GM19463 (cell line): ENCODE results near the gene GIMAP6.
"Not testable (repeated sequence)": the region's sequence is repeated elsewhere in the genome, so short reads cannot be mapped to it uniquely, and the experiment has no call there.

Experiments
- ATAC-seq: cut with Tn5 transposase; IDR thresholded peaks from one replicate; pipeline ENCODE4 v1.9.1; 2021; ENCODE audit warnings: mild to moderate bottlenecking, moderate library complexity; ENCODE audit not compliant: unreplicated experiment

GIMAP6 gene

DNA sequence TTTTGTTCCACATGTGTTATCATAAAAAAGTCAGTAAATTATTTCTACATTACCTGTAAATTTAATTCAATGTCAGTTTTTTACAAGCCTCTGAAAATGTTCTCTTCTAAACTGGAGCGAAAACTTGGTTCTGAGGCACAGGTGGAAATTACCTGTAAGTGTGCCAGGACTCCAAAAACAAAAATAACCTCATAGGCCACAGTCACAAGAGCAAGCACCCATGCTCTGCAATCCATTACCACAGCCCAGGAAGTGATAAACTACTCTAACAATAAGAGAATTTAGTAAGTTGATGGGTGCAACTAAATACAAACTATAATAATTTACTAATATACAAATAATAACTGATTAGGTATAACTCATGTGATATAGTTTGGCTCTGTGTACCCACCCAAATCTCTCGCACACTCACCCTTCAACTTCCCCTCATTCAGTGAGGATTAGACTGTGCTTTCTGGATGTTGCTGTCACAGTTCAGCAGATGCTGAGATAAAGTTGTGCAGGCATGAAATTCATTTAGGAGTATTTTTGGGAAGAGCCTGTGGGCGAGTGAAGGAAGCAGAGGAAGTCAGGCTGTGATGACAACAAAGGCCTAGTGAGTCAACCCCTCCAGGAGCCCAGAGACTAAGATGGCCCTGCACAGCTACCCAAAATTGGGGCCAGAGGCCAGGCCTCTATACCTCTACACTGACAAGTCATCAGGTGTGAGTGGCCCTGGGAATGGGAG, 16.3 kb upstream of the GIMAP6 start:
- ATAC-seq = no peak

DNA sequence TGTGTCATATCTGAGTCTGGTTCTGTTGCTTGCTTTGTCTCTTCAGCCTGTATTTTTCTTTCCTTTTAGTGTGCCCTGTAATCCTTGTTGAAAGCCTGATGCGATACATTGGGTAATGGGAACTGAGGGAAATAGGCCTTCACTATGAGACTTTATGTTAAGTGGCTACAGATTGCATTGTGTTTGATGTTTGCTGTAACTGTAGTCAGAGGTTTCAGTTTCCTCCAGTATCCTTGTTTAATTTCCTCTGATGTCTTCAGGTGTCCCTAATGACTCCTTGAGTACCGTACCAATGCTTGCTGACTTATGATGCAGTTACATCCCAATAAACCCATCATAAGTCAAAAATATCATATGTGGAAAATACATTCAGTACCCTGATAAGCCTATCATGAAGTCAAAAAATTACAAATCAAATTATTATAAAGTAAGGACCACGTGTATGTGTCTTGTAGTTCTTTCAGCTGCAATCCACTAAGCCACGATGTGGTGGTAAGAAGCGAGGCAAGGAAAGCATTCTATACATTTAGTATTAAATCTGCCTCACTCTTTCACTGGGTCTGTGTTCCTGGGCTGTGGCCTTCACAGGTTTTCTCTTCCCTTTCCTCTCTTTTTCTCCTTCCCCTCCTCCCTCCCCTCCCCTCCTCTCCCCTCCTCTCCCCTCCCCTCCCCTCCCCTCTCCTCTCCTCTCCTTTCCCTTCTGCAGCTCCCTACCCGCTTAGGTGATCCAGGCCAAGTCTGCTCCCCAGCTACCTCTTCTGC, 13.3 kb upstream of the GIMAP6 start:
- ATAC-seq = no peak

DNA sequence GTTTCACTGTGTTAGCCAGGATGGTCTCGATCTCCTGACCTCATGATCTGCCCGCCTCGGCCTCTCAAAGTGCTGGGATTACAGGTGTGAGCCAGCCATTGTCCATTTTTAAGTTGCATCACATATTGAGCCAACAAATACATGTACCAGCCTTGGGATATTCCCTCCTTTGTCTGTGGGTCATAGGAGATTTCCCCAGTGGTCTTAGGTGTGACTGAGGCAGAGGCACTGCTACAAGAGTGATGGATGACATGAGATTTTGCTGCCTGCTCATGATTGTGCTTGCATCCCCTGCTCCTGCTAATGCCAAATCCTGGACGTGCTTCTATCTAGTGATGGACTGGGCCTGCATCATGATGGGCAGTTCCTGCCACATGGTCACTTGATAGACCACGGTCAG, 10.7 kb upstream of the GIMAP6 start:
- ATAC-seq = no peak

DNA sequence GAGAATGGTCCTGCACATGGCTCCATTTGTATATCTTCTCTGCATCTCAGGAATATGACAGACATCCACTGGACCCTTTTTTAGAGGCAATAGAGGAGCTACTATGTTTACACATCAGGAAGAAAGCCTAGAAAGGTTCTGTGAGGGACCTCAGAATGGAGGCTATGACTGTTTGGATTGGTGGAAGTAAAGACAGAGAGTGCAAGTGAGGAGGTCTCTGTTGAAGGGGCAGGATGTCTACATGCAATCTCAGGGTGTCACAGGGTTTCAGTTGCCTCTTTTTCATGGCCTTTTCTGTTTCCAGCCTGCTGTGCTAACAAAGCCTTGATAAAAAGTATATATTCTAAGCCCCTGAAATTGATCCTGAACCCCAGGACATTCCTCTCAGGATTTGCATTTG, 9.7 kb upstream of the GIMAP6 start:
- no peak for ATAC-seq

DNA sequence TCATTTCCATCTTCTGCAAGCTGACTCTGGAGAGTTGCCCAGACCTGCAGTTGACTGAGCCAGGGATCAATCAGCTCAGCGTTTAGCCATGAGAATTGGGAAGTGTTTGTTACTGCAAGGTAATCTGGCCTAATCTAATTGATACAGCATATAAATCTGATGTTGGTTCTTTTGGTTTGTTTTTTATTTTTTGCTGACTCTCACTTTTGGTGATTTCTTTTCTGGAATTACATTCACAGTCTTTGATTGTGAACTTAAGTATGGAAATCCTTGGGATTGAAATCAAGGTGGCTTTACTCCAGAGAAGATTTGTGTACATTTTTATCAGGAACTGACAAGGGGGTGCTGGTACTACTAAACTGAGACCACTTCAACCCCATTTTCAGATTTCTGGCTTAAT, 1.7 kb upstream of the GIMAP6 start:
- no peak for ATAC-seq

DNA sequence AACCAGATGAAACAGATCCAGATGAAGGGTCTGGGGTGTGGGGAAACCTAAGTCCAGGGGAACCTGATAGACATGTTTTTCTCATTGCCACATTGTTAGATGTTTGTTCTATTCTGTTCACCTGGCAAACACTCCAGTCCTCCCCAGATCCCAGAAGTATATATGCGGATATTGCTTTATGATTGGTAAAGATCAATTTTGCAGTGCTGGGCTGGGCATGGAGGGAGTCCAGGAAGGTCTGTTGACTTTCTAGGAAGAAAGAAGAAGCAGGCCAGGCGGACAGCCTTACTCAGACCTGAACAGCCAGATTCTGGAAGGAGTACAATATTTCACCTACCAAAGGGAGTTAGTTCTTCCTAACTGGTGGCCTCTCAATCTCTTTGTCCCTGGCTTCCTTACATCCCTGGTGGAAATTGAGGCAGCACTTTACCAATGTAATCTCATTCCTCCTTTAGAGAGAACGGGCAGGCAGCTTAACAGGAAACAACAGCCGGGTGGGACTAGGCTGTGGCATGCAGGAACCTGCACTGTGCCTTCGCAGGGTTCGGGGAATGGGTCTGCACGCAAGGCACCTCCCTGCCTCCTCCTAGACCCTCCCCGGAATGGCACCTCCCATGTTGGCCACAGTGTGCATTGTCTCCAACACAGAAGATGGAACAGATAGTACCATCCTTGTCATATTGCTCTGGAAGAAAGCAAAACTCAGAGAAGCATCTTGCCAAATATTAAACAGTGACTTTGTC, 930 bp downstream of the GIMAP6 start:
- no peak for ATAC-seq

DNA sequence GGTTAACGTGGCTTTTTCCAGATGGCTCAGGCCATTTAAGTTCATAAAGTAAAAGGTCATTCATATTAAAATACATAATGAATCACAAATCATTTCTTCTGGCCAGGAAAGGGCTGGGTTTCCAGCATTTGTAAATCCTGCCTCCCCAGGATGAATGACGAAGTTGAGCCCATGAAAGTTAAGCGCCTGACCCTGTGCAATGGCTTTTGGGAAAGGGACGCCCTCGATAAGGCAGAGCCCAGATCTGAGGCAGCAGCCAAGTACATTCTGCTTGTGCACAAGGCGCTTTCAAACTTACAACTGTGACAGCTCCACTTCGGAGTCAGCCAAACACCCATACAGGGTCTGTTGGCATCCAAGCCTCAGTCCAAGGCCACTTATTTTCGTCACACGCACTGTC, 2.8 kb downstream of the GIMAP6 start:
- no peak for ATAC-seq

DNA sequence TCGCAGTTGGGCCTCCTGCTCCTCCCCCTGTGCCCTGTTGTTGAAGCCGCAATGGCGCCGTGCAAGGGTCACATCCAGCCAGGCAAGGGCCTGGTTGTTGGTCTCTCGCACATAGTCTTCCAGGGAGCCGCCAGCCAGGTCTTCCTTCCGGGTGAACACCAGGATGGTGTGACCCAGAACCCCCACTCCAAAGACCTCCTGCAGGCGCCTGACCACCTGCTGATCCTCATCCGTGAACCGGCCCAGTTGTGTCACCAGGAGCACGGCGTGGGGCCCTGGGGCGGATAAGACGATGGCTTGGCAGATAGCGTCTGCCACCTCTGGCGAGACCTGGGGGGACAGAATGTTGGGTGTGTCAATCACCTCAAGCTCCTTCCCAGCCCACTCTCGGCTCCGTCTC, 4.2 kb downstream of the GIMAP6 start:
- ATAC-seq = no peak

DNA sequence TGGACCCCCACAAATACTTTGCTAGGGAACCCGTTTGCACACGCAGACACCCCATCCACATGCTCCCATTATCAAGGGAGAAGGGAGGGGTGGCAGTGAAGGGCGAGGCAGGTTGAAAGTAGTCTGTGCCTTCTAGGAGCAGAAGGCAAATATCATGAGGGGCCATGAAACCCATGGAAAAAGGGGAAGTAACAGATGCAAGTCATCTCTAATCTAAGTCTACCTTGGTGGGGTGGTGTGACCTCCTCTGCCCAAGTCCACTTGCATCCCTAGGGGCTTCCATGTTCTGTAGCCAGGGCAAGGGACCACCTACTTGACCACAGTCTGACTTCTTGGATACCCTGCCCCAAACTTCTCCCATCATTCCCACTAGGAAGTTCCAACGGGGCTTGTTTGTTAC, 5.5 kb downstream of the GIMAP6 start:
- ATAC-seq = no peak

DNA sequence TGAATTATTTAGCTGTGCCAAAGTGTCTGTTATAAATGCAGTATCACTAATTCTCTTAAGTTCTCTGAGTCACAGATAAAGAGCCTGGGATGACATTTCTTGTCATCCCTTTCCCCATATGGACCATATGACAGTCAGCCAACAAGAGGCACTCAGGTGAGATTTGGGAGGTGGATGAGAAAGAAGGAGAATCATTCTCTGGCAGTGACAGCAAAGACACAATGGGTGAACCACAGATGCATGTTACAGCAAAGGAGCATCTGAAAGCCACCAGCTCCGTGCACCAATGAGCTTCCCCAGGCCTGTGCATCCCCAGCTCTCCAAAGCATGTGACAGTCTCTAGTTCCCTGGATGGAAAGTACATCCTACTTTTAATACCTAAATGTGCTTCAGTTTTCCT, 10.8 kb downstream of the GIMAP6 start:
- no peak for ATAC-seq

DNA sequence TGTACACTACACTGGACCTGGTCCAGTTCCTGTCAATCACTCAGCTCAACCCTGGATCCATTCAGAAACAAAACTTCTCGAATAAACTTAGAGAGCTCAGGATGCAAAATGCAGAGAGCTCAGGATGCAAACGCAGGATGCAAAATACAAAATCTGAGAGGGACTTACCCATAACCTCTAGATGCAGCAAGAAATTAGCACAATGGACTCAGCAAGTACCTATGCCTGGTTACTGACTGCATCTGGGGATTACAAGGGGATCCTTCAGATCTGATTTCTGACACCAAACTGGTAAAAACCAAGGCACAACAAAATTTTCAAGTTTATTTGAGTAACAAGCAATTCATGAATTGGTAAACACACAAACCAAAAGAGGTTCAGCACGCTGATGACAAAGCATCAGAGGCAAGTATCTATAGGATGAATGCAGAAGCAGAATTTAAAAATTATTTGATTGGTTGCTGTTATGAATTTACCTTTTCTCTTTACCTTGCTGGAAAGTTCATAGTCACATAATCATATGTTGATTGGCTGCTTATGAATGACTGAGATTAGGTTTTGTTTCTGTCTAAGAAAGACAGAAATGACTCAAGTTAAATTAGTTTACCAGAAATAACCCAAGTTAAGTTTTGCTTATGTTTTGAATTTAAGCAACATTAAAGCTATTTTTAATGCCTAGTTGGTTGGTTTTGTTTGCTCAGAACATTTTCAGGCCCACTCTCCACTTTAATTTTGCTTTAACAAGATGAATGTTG, 11.4 kb downstream of the GIMAP6 start:
- ATAC-seq = no peak

DNA sequence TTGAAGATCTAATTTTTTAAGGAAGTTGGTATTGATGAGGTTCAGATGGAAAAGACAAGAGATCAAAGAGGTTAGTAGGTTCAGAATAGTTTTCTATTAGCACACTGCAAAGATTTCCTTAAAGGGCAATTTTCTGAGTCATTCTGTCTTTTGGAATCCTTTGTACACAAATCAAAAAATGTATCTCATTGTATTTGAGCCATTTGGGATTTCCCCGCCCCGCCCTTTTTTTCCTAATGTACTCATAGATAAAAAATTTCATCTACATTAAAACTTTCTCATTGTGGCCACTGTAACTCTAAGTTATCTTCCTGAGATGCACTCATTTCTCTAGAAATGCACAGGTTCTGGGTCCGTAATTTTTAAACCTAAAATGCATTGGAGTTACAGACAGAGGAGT, 12.1 kb downstream of the GIMAP6 start:
- no peak for ATAC-seq

DNA sequence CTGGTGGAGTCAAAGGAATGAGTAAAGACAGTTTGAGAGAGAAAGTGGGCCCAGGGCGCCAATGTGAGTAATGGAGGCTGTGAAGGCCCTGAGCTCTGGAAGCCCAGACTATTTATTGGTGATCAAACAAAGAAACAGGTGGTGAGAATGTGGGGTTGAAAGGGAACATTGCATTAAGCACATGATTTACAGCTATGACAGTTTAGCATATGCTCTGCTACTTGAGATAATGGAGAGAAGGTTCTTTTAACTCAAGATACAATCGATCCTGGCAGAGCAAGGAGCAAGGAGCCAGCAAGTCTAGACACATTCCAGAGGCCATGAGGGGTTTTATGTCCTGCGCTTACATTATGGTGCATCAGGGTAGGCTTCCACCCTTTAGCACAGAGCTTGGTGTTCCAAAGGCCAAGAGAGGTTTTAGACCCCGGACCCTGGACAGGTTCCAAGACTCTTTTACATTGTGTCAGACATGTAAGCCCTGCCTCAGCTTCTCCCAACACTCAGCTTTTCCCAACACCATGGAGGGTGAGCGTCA, 16.9 kb downstream of the GIMAP6 start:
- ATAC-seq = not testable (repeated sequence)

DNA sequence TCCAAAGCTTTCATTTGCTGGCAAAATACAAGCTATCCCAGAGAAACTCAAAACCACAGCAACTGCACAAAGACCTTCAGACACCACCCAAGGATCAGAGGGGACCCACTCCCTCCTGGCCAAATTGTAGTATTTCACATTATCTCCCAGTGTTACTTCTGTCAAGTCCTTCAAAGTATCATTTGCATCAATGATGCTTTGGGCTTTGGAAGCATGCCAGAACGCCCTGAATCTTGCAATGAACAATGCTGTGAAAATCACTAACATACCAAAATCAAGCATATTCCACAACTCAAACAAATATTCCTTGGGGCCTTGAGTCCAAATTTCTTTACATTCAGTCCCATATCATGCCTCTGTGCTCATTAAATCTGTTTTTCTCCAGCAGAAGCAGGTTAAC, 17.8 kb downstream of the GIMAP6 start:
- ATAC-seq = not testable (repeated sequence)

DNA sequence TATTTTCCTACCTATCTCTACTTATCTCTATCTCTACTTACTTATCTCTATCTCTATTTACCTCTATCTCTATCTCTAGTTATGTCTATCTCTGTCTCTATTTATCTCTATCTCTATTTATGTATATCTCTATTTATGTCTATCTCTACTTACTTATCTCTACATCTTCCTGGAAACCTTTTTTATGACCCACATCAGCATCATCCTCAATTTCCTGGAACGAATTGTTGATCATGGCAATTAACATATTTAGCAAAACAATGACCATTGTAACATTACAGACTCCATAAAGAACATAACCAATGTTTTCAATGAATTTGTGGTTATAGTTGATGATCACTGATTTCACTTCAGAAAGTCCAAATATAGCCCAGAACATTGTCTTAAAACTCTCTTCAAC, 18.3 kb downstream of the GIMAP6 start:
- ATAC-seq = no peak

DNA sequence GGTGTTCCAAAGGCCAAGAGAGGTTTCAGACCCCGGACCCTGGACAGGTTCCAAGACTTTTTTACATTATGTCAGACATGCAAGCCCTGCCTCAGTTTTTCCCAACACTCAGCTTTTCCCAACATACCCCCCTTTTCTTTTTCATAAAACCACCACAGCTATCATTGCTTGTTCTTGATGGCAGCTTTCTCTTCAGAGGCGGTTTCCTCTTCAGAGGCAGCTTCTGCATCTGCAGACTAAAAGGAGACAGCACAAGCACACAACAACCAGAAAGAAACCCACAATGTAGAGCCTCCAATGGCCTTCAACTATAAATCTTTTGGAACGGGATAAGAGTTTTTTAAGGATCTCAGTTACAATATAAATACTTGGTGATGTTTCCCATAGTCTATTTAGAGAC, 19.3 kb downstream of the GIMAP6 start:
- ATAC-seq = no peak

DNA sequence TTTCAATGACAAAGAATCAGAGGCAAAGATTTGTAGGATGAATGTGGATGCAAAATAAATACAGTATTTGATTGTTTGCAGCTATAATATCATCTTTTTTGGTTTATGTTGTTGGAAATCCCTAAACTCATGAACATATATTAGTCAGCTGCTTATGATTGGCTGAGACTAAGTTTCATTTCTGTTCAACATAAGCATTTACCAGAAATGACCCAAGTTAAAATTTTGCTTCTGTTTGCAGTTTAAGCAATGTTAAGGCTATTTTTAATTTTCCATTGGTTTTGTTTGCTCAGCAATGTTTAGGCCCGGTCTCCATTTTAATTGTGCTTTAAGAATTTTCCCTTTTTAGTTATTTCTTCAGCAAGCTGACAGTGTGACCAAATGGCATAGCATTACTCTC, 22.0 kb downstream of the GIMAP6 start:
- ATAC-seq = no peak

DNA sequence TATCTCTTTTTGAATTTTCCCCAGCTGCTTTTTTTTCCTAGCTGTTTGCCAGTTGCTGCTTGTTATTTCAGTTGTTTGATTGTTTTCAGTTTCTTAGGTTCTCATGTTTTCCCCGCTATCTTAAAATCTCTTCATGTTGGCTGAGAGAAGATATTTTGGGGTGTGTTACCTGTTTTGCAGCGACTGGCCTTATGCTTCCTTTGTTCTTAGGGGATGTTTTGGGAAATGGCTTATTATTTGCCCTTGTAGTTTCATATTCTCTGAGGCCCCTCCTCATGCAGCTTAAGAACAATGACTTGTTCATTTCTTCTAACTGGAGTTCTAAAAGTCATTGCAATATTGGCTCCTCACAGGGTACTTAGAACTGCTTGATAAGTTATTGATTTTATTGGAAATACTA, 28.6 kb downstream of the GIMAP6 start:
- ATAC-seq = not testable (repeated sequence)

DNA sequence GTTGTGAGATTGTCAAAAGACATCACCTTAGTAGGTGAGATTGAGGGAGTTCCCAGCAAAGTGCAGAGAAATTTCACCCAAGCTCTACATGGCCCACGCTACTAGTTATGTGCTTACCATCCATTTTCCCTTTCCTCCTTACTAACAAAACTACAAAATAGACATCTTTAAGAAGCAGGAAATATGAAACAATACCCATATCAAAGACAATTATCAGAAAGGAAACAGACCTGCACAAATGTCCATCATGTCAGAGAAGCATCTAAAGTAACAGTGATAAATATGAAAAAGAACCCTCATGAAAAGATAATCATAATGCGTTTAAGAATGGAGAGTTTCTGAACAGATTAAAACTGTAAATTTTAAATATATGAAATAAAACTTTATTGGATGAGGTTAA, 36.8 kb downstream of the GIMAP6 start:
- no peak for ATAC-seq

DNA sequence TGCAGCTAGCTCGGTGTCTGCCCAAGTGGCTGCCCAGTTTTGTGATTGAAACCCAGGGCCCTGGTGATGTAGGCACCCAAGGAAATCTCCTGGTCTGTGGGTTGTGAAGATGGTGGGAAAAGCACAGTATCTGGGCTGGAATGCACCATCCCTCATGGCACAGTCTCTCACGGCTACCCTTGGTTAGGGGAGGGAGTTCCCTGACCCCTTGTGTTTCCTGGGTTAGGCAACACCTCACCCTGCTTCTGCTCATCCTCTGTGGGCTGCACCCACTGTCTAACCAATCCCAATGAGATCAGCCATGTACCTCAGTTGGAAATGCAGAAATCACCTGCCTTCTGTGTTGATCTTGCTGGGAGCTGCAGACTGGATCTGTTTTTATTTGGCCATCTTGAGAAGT, 37.4 kb downstream of the GIMAP6 start:
- ATAC-seq = no peak

DNA sequence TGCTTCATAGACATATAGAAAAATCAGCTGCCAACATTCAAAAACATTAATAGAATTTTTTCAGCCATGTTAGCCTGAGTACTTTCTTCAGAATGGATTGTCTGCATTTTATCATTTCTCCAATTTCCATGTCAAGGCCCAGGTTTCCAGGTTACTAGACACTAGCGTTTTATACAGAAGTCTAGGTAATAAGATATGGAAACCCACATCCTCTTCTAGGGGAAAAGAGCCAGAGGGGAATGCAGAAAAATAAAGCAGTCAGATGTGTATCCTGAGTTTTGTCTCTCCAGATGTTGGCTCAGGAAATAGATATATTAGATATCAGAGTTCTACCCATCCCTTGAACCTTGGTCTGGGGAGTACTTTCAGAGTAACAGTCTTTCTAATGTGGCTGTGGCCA, 44.6 kb downstream of the GIMAP6 start:
- ATAC-seq = no peak
